Measurements from ENCODE around the gene TRAK1.

- no peak for TF ChIP-seq CTCF (IDR thresholded peaks at IDR 0.05)
- TF ChIP-seq POLR2A (IDR thresholded peaks at IDR 0.05): no peak
These were observed 29.7 kb downstream of the TRAK1 start for GRCh38 chr3:42120866-42121265.
